ENCODE results near the gene MYBPC2. TPM values are rescaled to one million over a fixed set of nuclear protein-coding genes. Genes with fewer than 3 reads are reported as not detected.

The MYBPC2 gene
- total RNA-seq, 2 donors from 2014 or later, result 0.14 TPM; not detected in 1

DNA sequence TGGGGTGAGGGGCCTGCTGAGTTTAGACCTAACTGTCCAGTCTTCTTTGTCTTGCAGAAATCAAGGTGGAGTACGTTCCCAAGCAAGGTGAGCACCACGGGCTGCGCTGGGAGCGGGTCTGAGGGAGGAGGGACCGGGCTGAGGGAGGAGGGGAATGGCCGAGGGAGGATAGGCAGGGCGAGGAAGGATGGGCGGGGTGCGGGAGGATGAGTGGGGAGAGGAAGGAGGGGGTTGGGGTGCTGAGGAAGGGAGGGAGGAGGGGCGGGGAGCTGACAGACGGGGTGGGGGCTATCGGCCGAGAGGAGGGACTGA is 18.5 kb downstream of the MYBPC2 start:
- DNase-seq (ENCODE audit: low spot score) (no peak), ATAC-seq (ENCODE audit: insufficient number of reproducible peaks, low FRiP score, low read depth) (no peak)
- H3K36me3 ChIP-seq, result no peaks in the 10 kb centered on the region
- no peaks in the 10 kb centered on the region for H3K27me3 ChIP-seq (replicated peaks; ENCODE audit: insufficient read depth)
- TF ChIP-seq, protein P1, sequence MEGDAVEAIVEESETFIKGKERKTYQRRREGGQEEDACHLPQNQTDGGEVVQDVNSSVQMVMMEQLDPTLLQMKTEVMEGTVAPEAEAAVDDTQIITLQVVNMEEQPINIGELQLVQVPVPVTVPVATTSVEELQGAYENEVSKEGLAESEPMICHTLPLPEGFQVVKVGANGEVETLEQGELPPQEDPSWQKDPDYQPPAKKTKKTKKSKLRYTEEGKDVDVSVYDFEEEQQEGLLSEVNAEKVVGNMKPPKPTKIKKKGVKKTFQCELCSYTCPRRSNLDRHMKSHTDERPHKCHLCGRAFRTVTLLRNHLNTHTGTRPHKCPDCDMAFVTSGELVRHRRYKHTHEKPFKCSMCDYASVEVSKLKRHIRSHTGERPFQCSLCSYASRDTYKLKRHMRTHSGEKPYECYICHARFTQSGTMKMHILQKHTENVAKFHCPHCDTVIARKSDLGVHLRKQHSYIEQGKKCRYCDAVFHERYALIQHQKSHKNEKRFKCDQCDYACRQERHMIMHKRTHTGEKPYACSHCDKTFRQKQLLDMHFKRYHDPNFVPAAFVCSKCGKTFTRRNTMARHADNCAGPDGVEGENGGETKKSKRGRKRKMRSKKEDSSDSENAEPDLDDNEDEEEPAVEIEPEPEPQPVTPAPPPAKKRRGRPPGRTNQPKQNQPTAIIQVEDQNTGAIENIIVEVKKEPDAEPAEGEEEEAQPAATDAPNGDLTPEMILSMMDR (IDR thresholded peaks at IDR 0.05), result no peak
- no peaks in the 10 kb centered on the region for H3K9me3 ChIP-seq
- H3K27ac ChIP-seq, result no peak overlapping the region
- no peaks in the 10 kb centered on the region for H3K4me1 ChIP-seq (ENCODE audit: control insufficient read depth in 1 of 2, low read depth in 2 of 2)
- H3K4me3 ChIP-seq, result no peak overlapping the region

DNA sequence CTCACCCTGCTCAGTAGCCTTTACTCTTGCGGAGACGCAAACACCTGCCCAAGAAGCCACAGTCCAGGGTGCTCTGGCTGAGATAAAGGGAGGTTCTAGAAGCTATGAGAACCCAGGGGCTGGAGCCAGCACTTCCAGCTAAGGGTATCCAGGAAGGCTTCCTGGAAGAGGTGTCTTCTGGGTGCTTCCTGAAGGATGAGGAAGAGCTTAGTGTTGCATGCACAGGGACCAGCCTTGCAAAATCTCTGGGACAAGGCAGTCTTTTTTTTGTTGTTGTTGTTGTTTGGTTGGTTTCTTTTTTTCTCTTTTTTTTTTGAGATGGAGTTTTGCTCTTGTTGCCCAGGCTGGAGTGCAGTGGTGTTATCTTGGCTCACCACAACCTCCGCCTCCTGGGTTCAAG is 20.6 kb downstream of the MYBPC2 start:
- H3K4me1 ChIP-seq (ENCODE audit: control insufficient read depth in 1 of 2, low read depth in 2 of 2), result no peaks in the 10 kb centered on the region
- no peaks in the 10 kb centered on the region for H3K9me3 ChIP-seq
- DNase-seq (ENCODE audit: low spot score), result no peak
- no peaks in the 10 kb centered on the region for H3K36me3 ChIP-seq
- H3K4me3 ChIP-seq, result no peak overlapping the region
- TF ChIP-seq, protein P1 (IDR thresholded peaks at IDR 0.05), result no peak
- ATAC-seq (ENCODE audit: insufficient number of reproducible peaks, low FRiP score, low read depth), result no peak
- H3K27ac ChIP-seq, result no peak overlapping the region
- no peaks in the 10 kb centered on the region for H3K27me3 ChIP-seq (replicated peaks; ENCODE audit: insufficient read depth)

DNA sequence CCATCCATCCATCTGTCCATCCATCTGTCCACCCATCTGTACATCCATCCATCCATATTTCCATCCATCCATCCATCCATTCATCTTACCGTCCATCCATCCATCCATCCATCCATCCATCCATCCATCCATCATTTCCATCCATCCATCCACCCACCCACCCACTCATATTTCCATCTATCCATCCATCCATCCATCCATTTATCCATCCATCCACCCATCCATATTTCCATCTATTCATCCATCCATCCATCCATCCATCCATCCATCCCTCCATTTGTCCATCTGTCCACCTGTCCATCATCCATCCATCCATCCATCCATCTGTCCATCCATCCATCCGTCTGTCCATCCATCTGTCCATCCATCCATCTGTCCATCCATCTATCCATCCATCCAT is 23.3 kb downstream of the MYBPC2 start:
- DNase-seq (ENCODE audit: low spot score) (no peak), ATAC-seq (ENCODE audit: insufficient number of reproducible peaks, low FRiP score, low read depth) (no peak)
- Histone ChIP-seq H3K4me1 (ENCODE audit: control insufficient read depth in 1 of 2, low read depth in 2 of 2) (no peaks in the 10 kb centered on the region), H3K27me3 (replicated peaks; ENCODE audit: insufficient read depth) (no peaks in the 10 kb centered on the region), H3K4me3 (no peak overlapping the region), H3K36me3 (no peaks in the 10 kb centered on the region), H3K27ac (no peak overlapping the region), H3K9me3 (no peaks in the 10 kb centered on the region)
- TF ChIP-seq, protein P1 (IDR thresholded peaks at IDR 0.05), result no peak

DNA sequence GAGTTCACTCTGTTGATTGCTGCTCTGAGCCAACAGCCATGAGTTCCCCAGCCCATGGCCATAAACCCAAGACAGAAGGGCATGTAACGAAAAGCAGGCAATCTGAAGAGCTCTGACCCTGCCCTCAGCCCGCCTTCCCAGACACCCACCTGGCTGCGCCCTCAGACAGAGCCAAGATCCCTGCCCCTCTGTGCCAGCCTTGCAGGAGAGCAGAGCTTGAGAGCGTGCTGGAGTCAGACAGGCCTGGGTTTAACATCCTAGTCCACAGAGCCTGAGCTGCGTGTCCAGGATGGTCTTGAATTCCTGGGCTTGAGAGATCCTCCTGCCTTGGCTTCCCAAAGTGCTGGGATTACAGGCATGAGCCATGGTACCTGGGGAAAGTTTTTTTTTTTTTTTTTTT is 24.6 kb downstream of the MYBPC2 start:
- Histone ChIP-seq H3K9me3 (no peaks in the 10 kb centered on the region), H3K36me3 (no peaks in the 10 kb centered on the region), H3K4me3 (no peak overlapping the region), H3K27me3 (replicated peaks; ENCODE audit: insufficient read depth) (no peaks in the 10 kb centered on the region), H3K27ac (no peak overlapping the region), H3K4me1 (ENCODE audit: control insufficient read depth in 1 of 2, low read depth in 2 of 2) (no peaks in the 10 kb centered on the region)
- DNase-seq (ENCODE audit: low spot score) (no peak), ATAC-seq (ENCODE audit: insufficient number of reproducible peaks, low FRiP score, low read depth) (no peak)
- TF ChIP-seq, protein P1 (IDR thresholded peaks at IDR 0.05), result no peak

DNA sequence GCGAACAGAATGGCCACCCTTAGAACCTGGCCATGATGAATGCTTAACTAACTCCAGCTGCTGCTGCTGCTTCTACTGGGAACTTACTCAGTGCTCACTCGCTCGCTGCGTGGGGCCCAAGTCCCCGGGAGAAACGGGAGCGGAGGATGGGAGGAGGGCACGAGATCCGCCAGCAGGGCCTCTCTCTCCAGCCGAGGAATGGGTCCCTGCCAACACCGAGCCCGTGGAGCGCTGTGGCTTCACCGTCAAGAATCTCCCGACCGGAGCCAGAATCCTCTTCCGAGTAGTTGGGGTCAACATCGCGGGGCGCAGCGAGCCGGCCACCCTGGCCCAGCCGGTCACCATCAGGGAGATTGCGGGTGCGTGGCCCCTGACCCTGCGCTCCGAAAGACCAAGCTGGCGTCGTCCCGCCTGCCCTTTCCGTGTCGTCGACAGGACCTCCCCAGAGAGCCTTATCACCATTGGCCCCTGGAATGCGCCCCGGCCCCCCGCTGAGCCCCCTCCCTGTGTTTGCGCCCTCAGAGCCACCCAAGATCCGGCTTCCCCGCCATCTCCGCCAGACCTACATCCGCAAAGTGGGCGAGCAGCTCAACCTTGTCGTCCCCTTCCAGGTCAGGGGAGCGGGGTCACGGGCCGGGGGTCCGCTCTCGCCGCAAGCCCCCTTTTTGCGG is 25.8 kb downstream of the MYBPC2 start:
- Histone ChIP-seq H3K27me3 (replicated peaks; ENCODE audit: insufficient read depth) (no peaks in the 10 kb centered on the region), H3K9me3 (no peaks in the 10 kb centered on the region), H3K4me3 (no peak overlapping the region), H3K27ac (no peak overlapping the region), H3K4me1 (ENCODE audit: control insufficient read depth in 1 of 2, low read depth in 2 of 2) (no peaks in the 10 kb centered on the region), H3K36me3 (no peaks in the 10 kb centered on the region)
- DNase-seq (ENCODE audit: low spot score) (no peak), ATAC-seq (ENCODE audit: insufficient number of reproducible peaks, low FRiP score, low read depth) (no peak)
- TF ChIP-seq, protein P1 (IDR thresholded peaks at IDR 0.05), result no peak

Measured in thoracic aorta (tissue), 2 donors.